Daoy (cell line): ENCODE data around the gene TTC9. TPM values are rescaled to one million over a fixed set of nuclear protein-coding genes. Genes with fewer than 3 reads are reported as not detected.
"Not testable (repeated sequence)": the region's sequence is repeated elsewhere in the genome, so short reads cannot be mapped to it uniquely, and the experiment has no call there.

Experiments used
- DNase-seq: peaks from one replicate; pipeline ENCODE4 v3.0.0-alpha.2; 2015; ENCODE audit warnings: low read depth
- total RNA-seq: library from RNA; depleted of rRNA; stranded (reverse); fragments of >200 nt; shearing (Covaris generic); gene quantifications from 2 replicates; pipeline ENCODE4 v1.2.3, GENCODE V29; 2014

Gene TTC9
- total RNA-seq, 1 experiment from 2014 or later: 2.6 TPM

DNA sequence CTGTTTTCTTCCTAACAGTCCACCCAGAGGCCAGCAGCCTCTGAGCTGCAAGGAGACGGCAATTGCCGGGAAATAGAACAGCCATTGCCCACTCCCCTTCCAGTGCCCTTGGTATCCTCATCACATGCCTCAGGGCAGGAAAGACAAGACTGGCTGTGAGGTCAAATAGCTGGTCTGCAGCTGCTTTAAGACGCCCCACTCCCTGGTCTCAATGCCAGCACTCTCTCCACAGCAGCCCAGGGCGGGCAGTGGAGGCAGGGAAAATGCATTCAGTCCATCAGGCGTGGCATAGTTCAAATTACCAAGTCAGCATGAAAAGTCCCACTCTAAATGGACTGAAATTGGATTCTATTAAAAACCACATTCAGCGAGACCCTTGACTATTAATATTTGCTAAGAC lies 35.6 kb downstream of the TTC9 start:
- DNase-seq: no peak

DNA sequence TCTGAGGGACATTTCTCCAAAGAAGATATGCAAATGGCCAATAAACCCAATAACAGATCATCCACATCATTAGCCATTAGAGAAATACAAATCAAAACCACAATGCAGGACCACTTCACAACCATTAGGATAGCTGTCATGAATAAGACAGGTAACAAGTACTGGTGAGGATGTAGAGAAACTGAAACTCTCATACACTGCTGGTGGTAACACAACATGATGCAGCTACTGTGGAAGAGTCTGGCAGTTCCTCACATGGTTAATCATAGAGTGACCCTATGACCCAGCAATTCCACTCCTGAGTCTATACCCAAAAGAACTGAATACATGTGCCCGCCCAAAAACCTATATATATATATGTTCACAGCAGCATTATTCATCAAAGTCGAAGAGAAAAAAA lies 39.0 kb downstream of the TTC9 start:
- no peak for DNase-seq

DNA sequence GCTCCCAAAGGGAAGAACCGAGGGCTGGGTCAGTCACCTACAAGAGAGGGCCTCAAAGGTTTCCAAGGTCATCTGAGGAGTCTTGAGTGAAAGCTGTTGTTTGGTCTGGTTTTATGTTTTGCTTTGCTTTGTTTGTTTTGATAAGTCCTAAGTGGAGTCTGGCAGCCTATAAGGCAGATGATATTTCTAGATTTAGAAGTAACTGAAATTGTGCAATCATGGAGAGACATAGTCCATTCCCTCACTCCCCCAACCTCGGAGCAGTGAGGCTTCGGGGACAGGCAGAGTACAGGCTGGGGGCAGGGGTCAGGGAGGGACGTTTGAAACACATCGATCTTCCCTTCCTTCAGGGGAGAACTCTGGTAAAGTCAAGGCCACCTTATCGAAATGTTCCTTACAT lies 42.3 kb downstream of the TTC9 start:
- no peak for DNase-seq

DNA sequence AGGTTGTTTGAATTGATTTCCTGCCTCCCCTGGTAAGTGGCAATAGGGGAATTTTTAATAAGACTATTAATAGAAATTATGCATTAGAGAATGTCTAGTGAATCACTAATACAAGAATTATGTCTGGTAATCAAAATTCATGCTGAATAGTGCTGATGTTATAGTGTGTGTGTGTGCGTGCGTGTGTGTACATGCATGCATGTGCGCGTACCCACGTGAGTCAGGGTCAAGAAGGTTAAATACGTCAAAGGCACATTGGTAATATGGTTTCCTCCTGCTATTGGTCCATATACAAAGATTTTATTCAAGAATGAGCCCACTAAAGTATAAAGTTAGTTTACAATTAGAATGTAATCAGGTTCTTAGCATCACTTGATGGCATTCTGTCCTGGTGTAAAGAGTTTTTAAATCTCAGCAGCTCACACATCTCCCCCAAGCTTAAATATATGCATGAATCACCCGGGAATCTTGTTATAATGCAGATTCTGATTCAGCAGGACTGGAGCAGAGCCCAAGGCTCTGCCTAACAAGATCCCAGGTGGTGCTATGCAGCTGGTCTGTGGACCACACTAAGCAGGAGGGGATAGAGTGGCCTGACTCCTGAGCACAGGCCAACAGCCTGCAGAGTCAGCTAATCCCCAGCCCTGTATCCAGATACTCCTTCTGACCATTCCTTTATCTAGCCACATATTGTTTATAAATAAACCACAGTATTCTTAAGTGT lies 43.9 kb downstream of the TTC9 start:
- no peak for DNase-seq

DNA sequence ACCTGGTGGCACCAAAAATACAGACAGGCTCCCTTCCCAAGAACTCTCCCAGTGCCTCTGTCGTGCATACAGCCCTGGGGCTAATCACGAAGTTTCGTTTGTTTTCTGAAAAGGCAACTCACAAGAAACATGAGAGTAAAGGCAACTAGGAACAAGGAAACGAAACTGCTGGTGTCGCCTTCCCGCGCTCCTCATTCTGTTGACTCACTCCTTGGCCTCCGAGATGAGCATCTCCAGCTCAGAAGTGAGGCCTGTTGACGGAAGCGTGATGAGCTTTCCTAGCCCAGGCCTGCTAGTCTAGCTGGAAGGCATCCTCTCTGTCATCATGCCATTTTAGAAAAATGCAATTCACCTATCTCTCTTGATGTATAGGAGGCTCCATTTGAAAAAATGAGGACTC lies 50.5 kb downstream of the TTC9 start:
- DNase-seq: no peak

DNA sequence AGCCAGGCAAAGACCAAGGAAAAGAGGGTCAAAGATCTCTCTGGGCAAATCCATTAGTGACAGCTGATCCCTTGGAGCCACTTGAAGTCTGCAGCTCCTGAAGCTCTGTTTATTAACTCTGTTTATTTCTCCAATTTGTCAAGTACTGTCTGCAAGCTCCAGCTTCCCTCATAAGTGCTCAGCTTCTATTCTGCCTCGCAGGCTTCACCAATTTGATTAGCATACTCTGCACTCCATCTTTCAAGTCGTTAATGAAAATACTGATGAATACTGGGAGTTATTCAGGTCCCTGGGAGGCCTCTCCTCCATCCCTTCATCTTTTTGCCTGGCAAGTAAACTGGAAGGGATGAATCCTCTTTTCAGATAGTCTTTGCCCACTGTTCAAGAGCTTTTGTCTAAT lies 54.3 kb downstream of the TTC9 start:
- no peak for DNase-seq

DNA sequence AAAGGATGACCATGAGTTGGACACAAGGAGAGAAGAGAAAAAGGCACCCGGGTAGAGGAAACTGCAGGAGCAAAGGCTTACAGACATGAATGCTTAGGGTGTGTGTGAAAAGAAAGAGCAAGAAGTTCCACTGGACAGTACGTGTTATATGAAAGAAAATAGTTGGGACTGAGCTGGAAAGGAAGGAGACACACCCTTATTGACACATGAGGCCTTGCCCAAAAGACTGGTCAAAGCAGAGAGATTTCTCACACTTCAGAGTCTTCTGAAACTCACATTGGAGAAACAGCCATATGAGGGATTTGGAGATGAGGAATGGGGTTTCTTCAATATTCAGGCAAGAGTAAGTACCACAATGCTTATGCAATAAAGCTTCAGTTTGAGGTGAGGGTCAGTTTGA lies 56.0 kb downstream of the TTC9 start:
- DNase-seq: no peak

DNA sequence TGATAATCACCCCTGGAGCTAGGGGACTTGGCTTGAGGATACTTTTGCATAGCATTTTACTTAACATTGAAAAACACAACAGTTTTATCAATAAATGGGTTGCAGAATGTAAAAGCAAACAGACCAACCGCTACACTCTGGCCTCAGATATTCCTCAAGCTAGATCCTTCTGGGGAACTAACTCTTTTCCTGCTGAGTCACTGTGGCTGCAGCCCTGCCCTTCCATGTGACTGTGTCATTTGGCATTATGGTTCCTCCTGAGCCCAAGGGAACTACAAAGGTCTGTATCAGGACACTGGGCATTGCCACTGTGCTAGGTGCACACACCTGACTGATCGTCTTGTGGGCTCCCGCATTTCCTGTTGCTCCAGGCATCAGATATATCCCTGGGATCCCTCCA lies 56.6 kb downstream of the TTC9 start:
- DNase-seq: peak; percentile 54

DNA sequence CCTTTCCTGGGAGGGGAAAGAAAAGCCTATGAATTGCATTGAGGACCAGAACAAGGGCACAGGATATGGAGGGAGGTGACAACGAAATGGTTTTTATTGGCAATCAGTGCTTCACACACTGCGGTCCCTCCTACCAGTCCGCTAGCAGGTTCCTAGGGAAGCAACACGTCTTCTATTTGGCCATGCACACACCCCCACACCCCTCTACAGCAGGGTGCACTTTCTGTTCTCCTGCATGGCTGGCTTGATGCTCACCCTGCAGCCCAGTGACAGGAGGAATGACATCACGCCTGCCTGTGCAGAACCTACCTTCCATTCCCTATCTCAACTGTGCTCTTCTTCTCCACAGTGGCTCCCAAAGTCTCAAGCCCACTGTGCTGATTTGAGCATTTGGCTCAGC lies 57.9 kb downstream of the TTC9 start:
- DNase-seq: no peak

DNA sequence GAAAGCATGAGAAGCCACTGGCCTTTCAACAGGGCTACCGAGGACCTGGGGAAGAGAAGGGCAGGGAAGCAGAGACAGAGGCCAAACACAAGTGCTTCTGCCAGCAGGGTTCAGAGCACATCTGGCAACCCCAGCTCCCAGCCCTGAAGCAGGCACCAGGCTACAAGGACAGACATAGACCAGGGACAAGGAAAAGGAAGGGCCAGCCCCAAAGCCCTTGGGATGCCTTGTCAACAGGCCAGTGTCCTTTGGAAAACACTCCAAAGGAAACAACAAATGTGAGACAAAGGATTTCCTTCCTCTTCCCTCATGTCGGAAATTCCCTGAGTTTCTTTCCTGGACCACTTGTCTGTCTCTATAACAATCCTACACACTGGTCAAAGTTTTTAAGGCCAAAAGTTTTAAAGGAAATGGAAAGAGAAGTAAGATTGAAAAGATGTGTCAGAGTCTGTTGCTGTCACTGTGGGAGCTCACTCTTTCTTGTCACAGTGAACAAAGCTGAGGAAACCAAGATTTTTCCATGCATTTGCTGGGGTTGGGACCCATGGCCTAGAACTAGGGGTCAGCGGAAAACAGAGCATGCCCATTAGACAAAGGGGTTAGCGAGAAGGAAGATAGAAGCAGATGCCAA lies 59.4 kb downstream of the TTC9 start:
- no peak for DNase-seq

DNA sequence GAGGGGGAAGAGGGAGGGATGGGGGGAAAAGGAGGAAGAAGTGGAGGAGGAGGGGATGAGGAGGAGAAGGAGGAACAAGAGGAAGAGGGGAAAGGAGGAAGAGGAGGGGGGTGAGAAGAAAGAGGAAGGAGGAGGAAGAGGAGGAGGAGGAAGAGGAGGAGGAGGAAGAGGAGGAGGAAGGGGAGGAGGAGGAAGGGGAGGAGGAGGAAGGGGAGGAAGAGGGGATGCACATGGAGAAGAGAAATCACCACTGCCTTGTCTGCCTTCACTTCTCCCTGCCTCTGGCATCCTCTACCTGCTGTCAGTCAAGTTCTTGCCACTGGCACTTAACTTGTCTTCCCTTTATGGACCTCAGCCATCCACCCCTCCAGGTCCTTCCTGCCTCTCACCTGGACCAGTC lies 59.9 kb downstream of the TTC9 start:
- DNase-seq: no peak

DNA sequence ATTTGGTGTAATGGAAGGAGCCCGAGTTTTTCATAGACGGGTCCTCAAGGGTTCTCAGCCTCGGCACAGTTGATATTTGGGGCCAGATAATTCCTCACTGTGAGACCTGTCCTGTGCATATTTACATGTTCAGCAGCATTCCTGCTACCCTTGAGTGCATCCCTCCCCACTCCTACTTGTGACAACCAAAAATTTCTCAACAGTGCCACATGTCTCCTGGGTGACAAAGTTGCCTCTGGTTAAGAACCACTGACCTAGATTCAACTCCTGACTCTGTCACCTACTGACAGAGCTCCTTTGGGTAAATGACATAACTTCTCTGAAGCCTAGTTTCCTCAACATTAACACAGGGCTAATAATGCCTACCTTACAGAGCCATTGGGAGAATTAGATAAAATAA lies 60.4 kb downstream of the TTC9 start:
- DNase-seq: no peak

DNA sequence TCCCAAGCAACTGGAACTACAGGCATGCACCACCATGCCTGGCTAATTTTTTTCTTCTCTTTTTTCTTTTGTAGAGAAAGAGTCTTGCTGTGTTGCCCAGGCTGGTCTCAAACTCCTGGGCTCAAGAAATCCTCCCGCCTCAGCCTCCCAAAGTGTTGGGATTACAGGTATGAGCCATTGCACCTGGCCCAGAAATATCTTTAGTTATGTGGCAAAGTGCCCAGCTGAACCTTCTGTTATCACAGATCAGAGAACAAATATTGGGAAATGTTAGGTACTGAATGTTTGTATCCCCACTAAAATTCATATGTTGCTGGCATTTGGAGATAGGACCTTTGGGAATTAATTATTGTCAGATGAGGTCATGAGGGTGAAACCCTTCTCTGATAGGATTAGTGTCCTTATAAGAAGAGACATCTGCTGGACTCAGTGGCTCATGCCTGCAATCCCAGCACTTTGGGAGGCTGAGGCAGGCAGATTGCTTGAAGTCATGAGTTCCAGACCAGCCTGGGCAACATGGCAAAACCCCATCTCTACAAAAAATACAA lies 62.0 kb downstream of the TTC9 start:
- DNase-seq: not testable (repeated sequence)

DNA sequence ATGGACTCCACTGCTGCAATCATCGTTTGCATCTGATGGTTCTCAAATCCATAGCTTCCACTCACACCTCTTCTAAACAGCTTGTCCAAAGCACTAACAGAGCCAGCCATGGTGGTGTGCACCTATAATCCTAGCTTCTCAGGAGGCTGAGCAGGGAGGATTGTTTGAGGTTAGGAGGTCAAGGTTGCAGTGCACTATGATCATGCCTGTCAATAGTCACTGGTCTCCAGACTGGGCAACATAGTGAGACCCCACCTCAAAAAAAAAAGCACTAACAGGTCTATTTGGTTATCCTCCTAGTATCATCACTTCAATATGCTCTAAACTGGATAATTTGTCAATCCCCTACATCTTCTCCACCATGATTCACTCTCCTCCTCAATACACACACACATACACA lies 63.2 kb downstream of the TTC9 start:
- DNase-seq: no peak

DNA sequence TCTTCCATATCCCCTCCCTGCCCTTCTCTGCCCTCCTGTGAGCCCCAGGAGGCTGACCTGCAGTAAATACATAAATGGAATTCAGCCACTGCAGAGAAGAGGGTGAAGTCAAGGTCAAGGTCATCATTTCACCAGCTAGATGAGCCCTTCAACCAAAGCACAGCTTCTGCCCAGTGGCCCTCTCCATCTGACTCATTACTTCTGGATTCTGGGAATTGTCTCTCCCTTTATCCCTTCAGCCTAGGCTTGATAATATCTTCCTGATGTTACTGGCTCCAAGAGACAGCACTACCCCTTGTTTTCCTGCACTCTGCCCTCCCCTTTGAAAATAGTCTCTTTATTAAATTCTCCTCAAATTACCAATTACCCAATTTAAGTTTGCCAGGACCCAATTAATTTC lies 64.5 kb downstream of the TTC9 start:
- no peak for DNase-seq

DNA sequence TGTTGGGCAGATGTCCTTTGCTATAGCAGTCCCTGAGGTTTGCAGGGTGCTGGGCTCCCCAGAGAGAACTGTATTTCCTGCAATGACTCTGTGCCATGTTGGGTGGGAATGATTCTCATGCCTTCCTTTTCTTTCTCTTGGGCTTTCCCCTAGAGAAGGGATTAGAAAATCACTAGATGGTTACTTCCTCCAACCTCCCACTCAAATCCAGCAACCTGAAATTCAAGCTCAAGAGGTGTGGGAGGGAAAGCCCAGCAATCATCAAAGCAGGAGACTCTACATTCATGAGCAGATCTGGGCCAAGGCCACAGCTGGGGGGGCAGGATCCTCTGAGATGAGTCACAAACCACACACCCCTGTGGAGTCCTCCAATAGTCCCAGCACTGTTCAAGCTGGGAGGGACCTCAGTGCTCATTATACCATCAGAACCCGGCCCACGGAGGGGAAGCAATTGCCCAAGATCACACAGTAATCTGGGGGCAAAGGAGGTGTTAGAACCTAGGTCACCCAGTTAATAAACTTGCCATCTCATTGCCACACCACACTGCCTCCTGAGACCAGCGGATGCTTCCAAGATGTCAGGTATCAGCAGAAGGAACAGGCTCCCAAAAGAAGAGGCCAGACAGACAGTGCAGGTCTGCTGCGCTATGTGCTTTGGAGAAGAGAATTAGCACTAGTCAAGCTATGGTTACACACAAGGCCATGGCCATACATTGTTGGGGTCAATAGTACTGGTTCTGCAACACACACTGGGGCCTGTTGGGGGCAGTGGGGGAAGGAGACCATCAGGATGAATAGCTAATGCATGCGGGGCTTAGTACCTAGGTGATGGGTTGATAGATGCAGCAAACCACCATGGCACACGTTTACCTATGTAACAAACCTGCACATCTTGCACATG lies 65.7 kb downstream of the TTC9 start:
- DNase-seq: peak; percentile 97

DNA sequence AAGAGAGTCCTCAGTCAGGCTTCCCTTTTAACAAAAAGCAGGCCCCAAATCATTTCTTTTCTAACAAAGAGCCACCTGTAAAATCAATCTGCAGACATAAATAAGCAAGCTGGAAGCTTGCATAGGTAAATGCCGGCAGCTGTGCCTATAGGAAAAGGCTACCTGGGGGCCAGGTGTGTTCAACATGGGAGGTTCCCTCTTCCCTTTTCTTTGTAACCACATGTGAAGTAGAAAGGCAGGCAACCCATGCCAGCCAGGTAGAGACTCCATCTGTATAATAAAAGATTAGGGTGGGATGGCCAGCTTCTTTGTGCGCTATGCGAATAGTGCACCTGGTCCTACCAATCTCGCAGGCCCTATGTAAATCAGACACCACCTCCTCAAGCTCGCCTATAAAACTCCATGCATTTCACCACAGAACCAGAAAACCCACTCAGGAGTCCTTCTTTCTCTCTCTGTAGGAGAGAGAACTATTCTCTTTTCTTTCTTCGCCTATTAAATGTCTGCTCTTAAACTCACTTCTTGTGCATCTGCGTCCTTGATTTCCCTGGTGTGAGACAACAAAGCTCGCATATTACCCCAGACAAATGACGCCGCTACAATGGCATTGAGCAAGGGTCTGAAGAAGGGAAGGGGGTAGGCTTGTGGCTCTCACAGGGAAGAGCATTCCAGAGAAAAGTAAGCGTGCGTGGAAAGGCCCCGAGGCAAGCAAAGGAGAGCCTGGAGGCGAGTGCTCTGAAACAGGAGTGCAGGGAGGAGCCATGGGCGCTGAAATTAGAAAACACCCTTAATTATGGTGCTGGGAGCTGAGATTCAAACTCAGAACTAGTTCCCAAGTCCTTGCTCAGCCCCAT lies 67.2 kb downstream of the TTC9 start:
- DNase-seq: no peak

DNA sequence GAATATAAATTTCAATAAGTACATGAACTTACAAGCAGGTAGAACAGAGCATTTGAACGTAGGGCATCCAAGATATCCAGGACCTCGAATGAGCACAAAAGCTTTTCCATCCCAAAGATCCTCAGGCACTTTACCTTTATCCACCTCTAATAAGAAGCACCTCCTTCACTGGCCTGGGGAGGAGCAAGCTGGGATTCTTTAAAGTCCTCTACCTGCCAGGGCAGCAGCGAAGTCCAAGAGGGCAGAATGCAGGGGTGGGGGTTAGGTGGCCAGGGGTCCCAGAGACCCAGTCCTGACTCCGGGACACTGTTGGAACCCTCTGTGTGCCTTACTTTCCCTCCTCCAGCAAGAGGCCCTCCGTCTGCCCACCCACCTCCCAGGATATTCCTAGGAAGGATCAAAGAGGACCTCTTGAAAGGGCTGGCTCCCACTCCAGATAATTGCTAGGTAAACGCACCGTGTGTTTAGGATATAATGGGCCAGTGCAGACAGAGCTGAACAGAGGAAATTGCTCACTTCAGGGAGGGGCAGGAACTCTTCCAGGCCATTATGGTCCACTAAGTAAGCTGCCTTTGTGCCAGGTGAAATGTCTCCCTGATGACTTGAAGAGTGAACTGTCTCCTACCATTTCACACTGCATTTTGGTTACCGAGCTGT lies 68.1 kb downstream of the TTC9 start:
- DNase-seq: peak; percentile 61

DNA sequence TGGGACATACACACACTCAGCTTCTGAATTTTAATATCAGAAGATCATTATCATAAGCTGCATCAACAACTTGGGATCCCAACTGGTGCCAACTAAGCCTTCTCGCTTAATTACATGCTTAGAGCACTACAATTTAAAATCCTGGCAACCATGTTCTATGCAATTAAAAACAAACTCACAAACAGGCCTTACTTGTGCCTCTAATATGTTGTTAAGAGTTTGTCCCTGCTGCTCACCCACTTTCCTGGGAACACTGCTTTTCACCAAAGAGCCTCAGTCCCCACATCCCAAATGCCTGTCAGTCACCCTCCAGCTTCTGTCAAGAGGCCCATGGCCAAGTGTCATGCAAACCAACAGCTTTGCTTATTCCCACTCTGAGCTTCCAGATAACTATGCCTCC lies 69.7 kb downstream of the TTC9 start:
- DNase-seq: no peak

DNA sequence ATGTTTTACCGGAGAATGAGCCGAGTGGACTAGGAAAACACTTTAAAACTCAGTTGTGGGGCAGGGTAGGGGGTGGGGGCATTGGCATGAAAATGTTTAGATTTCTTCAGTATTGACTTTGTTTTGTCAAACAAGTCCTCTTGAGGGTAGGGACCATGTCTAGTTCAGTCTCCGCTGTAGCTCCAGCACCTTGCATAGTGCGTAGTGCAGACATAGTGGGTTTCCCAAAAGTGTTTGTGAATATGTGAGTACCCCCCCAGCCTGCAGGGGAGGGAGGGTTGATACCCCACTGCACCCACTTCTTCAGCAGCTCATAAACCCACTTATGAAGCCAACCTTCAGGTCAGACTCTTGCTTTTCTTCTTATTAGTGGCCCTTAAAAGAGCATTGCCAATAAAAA lies 71.4 kb downstream of the TTC9 start:
- no peak for DNase-seq

DNA sequence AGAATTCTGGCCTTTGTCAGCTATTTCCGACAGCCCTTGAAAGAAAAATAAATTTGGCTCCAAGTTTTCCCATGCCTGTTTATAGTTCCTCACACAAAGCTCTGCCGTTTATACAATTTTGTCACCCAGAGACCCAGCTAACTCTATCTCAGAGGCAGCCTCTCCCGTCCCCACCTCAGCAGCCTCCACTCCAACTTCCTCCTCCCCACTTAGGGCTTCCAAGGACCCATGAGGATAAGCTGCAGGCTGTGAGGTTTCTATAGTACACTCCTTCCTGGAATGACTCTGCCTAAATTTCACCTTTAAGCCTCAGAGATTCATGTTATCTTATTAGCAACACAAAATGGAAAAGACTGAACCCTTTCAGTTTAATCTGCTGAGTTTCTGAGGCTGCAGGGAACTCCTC lies 71.8 kb downstream of the TTC9 start:
- DNase-seq: no peak
